Ishikawa (cell line): ENCODE data around the gene MYO9A.

ENCODE experiments used
- CEBPB ChIP-seq: IDR thresholded peaks from 2 replicates; pipeline ENCODE4 v1.6.1; 2012
- CREB1 ChIP-seq: IDR thresholded peaks from 2 replicates; pipeline ENCODE4 v1.6.1; 2012; ENCODE audit warnings: low read depth
- EGR1 ChIP-seq: IDR thresholded peaks from 2 replicates; pipeline ENCODE4 v1.6.1; 2012
- EP300 ChIP-seq: IDR thresholded peaks from 2 replicates; pipeline ENCODE4 v1.6.1; 2012; ENCODE audit warnings: borderline replicate concordance
- NFIC ChIP-seq: IDR thresholded peaks from 2 replicates; pipeline ENCODE4 v1.6.1; 2012
- RAD21 ChIP-seq: IDR thresholded peaks from 2 replicates; pipeline ENCODE4 v1.6.1; 2012; ENCODE audit warnings: low read depth
- TAF1 ChIP-seq: IDR thresholded peaks from 2 replicates; pipeline ENCODE4 v1.6.1; 2012; ENCODE audit warnings: low read depth, mild to moderate bottlenecking
- TEAD4 ChIP-seq: IDR thresholded peaks from 2 replicates; pipeline ENCODE4 v1.6.1; 2012
- YY1 ChIP-seq: IDR thresholded peaks from 2 replicates; pipeline ENCODE4 v1.6.1; 2012; ENCODE audit warnings: low read depth
- TF ChIP-seq, protein P1 (sequence below): IDR thresholded peaks from 2 replicates; pipeline ENCODE4 v1.6.1; 2012
- TF ChIP-seq, protein P2 (sequence below): IDR thresholded peaks from 2 replicates; pipeline ENCODE4 v1.6.1; 2012; ENCODE audit warnings: low read depth, mild to moderate bottlenecking
- TF ChIP-seq, protein P3 (sequence below): IDR thresholded peaks from 2 replicates; pipeline ENCODE4 v1.6.1; 2012

DNA sequence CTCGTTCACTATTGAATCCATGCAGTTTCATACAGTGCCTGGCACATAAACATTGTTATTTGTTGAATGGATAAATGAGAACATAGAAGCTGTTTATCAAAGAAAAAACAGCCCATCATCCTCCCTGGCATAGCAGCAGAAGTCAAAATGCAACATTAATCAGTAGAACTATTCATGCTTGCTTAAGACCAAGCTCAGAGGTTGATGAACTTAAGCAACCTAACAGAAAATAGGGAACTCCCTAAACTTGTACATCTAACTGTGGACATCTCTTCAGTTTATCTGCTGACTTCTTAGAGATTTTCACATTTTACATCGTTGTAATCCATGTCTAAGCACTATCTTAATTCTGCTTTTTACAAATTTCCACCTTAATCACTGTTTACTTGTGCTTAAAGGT lies 29.5 kb upstream of the MYO9A start:
- TF ChIP-seq, protein P1, sequence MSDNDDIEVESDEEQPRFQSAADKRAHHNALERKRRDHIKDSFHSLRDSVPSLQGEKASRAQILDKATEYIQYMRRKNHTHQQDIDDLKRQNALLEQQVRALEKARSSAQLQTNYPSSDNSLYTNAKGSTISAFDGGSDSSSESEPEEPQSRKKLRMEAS, result no peak
- TF ChIP-seq YY1 (no peak), EP300 (no peak), EGR1 (no peak), RAD21 (no peak), TAF1 (no peak), CEBPB (no peak), CREB1 (no peak), TEAD4 (no peak), NFIC (no peak)
- TF ChIP-seq, protein P2, sequence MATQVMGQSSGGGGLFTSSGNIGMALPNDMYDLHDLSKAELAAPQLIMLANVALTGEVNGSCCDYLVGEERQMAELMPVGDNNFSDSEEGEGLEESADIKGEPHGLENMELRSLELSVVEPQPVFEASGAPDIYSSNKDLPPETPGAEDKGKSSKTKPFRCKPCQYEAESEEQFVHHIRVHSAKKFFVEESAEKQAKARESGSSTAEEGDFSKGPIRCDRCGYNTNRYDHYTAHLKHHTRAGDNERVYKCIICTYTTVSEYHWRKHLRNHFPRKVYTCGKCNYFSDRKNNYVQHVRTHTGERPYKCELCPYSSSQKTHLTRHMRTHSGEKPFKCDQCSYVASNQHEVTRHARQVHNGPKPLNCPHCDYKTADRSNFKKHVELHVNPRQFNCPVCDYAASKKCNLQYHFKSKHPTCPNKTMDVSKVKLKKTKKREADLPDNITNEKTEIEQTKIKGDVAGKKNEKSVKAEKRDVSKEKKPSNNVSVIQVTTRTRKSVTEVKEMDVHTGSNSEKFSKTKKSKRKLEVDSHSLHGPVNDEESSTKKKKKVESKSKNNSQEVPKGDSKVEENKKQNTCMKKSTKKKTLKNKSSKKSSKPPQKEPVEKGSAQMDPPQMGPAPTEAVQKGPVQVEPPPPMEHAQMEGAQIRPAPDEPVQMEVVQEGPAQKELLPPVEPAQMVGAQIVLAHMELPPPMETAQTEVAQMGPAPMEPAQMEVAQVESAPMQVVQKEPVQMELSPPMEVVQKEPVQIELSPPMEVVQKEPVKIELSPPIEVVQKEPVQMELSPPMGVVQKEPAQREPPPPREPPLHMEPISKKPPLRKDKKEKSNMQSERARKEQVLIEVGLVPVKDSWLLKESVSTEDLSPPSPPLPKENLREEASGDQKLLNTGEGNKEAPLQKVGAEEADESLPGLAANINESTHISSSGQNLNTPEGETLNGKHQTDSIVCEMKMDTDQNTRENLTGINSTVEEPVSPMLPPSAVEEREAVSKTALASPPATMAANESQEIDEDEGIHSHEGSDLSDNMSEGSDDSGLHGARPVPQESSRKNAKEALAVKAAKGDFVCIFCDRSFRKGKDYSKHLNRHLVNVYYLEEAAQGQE, result no peak
- TF ChIP-seq, protein P3, sequence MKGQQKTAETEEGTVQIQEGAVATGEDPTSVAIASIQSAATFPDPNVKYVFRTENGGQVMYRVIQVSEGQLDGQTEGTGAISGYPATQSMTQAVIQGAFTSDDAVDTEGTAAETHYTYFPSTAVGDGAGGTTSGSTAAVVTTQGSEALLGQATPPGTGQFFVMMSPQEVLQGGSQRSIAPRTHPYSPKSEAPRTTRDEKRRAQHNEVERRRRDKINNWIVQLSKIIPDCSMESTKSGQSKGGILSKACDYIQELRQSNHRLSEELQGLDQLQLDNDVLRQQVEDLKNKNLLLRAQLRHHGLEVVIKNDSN, result no peak
